Measurements from ENCODE around the gene DONSON.

DONSON gene

GRCh38 chr21:33540711-33541104 lies 47.8 kb downstream of the DONSON start:
- no peak for DNase-seq

DNA sequence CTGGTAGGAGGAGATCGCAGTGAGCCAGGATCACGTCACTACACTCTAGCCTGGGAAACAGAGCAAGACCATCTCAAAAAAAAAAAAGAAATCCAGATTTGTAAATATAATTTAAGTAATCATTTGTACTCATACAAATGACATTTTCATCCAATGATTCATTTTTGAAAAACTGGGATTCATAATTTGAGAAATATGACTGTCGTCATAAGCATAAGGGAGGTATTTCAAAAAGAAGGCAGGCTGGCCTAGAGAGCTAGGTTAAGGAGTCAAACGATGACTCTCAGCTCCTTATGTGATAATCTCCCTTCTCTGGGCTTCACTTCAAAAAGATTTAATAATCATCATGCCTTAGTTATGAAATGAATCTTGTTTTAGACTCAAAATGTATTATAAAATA lies 48.9 kb downstream of the DONSON start:
- no peak for DNase-seq

GRCh38 chr21:33537212-33537611 lies 51.3 kb downstream of the DONSON start:
- no peak for DNase-seq

GRCh38 chr21:33531007-33531406 lies 57.5 kb downstream of the DONSON start:
- no peak for DNase-seq

Data from activated naive CD4-positive, alpha-beta T cell treated with Interleukin-2 at 50 U/mL for 16 hours (primary cell).